HepG2 (cell line): ENCODE data around the gene RABEP2. TPM values are rescaled to one million over a fixed set of nuclear protein-coding genes. Genes with fewer than 3 reads are reported as not detected.

Experiments
- ATAC-seq: fragments of 200-7000 bp; cut with Tn5 transposase; 3 replicates; pipeline ENCODE4 v1.9.1; 2020; ENCODE audit warnings: mild to moderate bottlenecking, moderate library complexity
- BruUV-seq: library from RNA; stranded (reverse); fragments of 400-500 nt; replicated peaks from 2 replicates; lab custom pipeline; 2021; lab: Mats Ljungman, UMichigan
- CTCF ChIA-PET: fragments of 300-600 bp; formaldehyde crosslinking; extraction: SDS; loops from one replicate; lab custom pipeline; 2021; ENCODE audit warnings: low total read pairs, inconsistent platforms, low intra/inter-chr PET ratio; lab: Yijun Ruan, JAX
- POLR2A ChIA-PET: fragments of 350-600 bp; sonication (Branson Sonifier 250); formaldehyde crosslinking; loops from one replicate; lab custom pipeline; 2020; ENCODE audit warnings: antibody characterized with exemption, inconsistent platforms; lab: Yijun Ruan, JAX
- DNase-seq: peaks from one replicate; pipeline ENCODE4 v3.0.0-alpha.2; 2015; ENCODE audit warnings: low spot score
- FAIRE-seq: peaks from 3 replicates; lab custom pipeline; 2011; peaks lifted over from hg19 to GRCh38; lab: Jason Lieb, UNC
- H2AFZ ChIP-seq: one replicate; pipeline ENCODE4 v1.6.1; 2011; ENCODE audit warnings: low read length, inconsistent platforms
- H3K27ac ChIP-seq: fragments of 300-600 bp; 3 replicates; pipeline ENCODE4 v1.8.0; 2011; ENCODE audit warnings: mixed run types, mild to moderate bottlenecking, mixed read lengths, low read length, inconsistent platforms; ENCODE audit not compliant: insufficient read depth; ENCODE audit errors: extremely low read length
- H3K27me3 ChIP-seq, 2 experiments: fragments of 200-600 bp in 1 of 2; 2 replicates in 1 of 2; 3 replicates in 1 of 2; pipeline versions ENCODE4 v1.6.0 to v1.8.0; 2011; ENCODE audit warnings: low read length in 2 of 2, mild to moderate bottlenecking in 2 of 2, moderate library complexity in 2 of 2, inconsistent platforms in 1 of 2; ENCODE audit not compliant: insufficient read depth in 2 of 2, control insufficient read depth in 1 of 2
- H3K36me3 ChIP-seq, 2 experiments: fragments of 200-600 bp in 1 of 2; replicated peaks in 1 of 2; 2 replicates in 1 of 2; 3 replicates in 1 of 2; pipeline versions ENCODE4 v1.5.1 to v1.8.0; 2011; ENCODE audit warnings: low read length in 2 of 2, inconsistent platforms in 1 of 2; ENCODE audit not compliant: insufficient read depth in 2 of 2, control insufficient read depth in 1 of 2
- H3K4me1 ChIP-seq: 2 replicates; pipeline ENCODE4 v1.5.1; 2012; ENCODE audit warnings: low read length, inconsistent platforms; ENCODE audit not compliant: insufficient read depth
- H3K4me2 ChIP-seq: 2 replicates; pipeline ENCODE4 v1.6.0; 2011; ENCODE audit warnings: low read depth, low read length, inconsistent platforms
- H3K4me3 ChIP-seq, 3 experiments: fragments of 200-600 bp in 1 of 3; sonication (generic), shearing (Covaris generic) in 1 of 3; replicated peaks in 1 of 3; 2 replicates each; pipeline ENCODE4 v1.5.1; 2011 to 2016; ENCODE audit warnings: low read length in 3 of 3, inconsistent platforms in 2 of 3, low read depth in 2 of 3, mild to moderate bottlenecking in 2 of 3, control low read depth in 1 of 3, mixed read lengths in 1 of 3; ENCODE audit not compliant: insufficient read depth in 1 of 3
- H3K79me2 ChIP-seq: one replicate; pipeline ENCODE4 v1.6.1; 2011; ENCODE audit warnings: low read length, inconsistent platforms; ENCODE audit not compliant: insufficient read depth
- H3K9ac ChIP-seq: 2 replicates; pipeline ENCODE4 v1.6.0; 2011; ENCODE audit warnings: mild to moderate bottlenecking, low read depth, low read length, inconsistent platforms; ENCODE audit not compliant: insufficient read depth
- H3K9me3 ChIP-seq: 2 replicates; pipeline ENCODE4 v1.5.1; 2012; ENCODE audit warnings: mild to moderate bottlenecking, low read length
- H4K20me1 ChIP-seq: 2 replicates; pipeline ENCODE4 v1.6.0; 2011; ENCODE audit warnings: inconsistent platforms, mild to moderate bottlenecking, low read length, moderate library complexity; ENCODE audit not compliant: insufficient read depth
- GLI4 ChIP-seq: sonication (generic); formaldehyde crosslinking; IDR thresholded peaks from 2 replicates; pipeline ENCODE4 v1.5.1; 2020; ENCODE audit warnings: missing genetic modification reagents, mild to moderate bottlenecking, moderate library complexity, borderline replicate concordance
- HHEX ChIP-seq: IDR thresholded peaks from 2 replicates; pipeline ENCODE4 v1.6.1; 2016; ENCODE audit warnings: control low read depth
- MED8 ChIP-seq: sonication (generic); formaldehyde crosslinking; IDR thresholded peaks from 2 replicates; pipeline ENCODE4 v1.8.1; 2023; ENCODE audit warnings: mild to moderate bottlenecking, missing genetic modification reagents; ENCODE audit not compliant: insufficient replicate concordance
- MXD4 ChIP-seq: IDR thresholded peaks from 2 replicates; pipeline ENCODE4 v1.6.1; 2016; ENCODE audit warnings: mild to moderate bottlenecking, missing biosample characterization, missing genetic modification reagents
- RARA ChIP-seq: IDR thresholded peaks from 2 replicates; pipeline ENCODE4 v1.6.1; 2016; ENCODE audit warnings: missing genetic modification reagents, missing compliant biosample characterization
- RORA ChIP-seq: sonication (generic); formaldehyde crosslinking; IDR thresholded peaks from 2 replicates; pipeline ENCODE4 v1.5.0; 2020; ENCODE audit warnings: mild to moderate bottlenecking, missing genetic modification reagents, moderate library complexity
- SMAD3 ChIP-seq: sonication (generic); formaldehyde crosslinking; IDR thresholded peaks from 2 replicates; pipeline ENCODE4 v1.4.0; 2020; ENCODE audit warnings: missing genetic modification reagents
- SRSF9 ChIP-seq: fragments of 200-400 bp; formaldehyde crosslinking; IDR thresholded peaks from 2 replicates; pipeline ENCODE4 v1.6.1; 2018; ENCODE audit warnings: borderline replicate concordance, mild to moderate bottlenecking, low read depth, low read length; ENCODE audit not compliant: insufficient read depth, poor library complexity, severe bottlenecking
- TCF7 ChIP-seq: sonication (generic); IDR thresholded peaks from 2 replicates; pipeline ENCODE4 v1.6.1; 2016; ENCODE audit warnings: antibody characterized with exemption, low read depth
- ZFP36L1 ChIP-seq: sonication (generic); formaldehyde crosslinking; IDR thresholded peaks from 2 replicates; pipeline ENCODE4 v1.8.0; 2022; ENCODE audit warnings: mild to moderate bottlenecking, missing genetic modification reagents, moderate library complexity
- ZFYVE20 ChIP-seq: sonication (generic); formaldehyde crosslinking; IDR thresholded peaks from 2 replicates; pipeline ENCODE4 v1.8.0; 2023; ENCODE audit warnings: low read depth, mild to moderate bottlenecking, moderate library complexity, missing genetic modification reagents, borderline replicate concordance
- ZKSCAN5 ChIP-seq: sonication (generic); formaldehyde crosslinking; IDR thresholded peaks from 2 replicates; pipeline ENCODE4 v1.5.1; 2020; ENCODE audit warnings: mild to moderate bottlenecking, missing genetic modification reagents
- ZNF235 ChIP-seq: sonication (generic); formaldehyde crosslinking; IDR thresholded peaks from 2 replicates; pipeline ENCODE4 v1.8.1; 2023; ENCODE audit warnings: mild to moderate bottlenecking, missing genetic modification reagents, borderline replicate concordance
- ZNF326 ChIP-seq: sonication (generic); formaldehyde crosslinking; IDR thresholded peaks from 2 replicates; pipeline ENCODE4 v1.4.0; 2020; ENCODE audit warnings: missing genetic modification reagents, borderline replicate concordance
- ZNF329 ChIP-seq: sonication (generic); formaldehyde crosslinking; IDR thresholded peaks from 2 replicates; pipeline ENCODE4 v1.9.0; 2021; ENCODE audit warnings: low read depth, mild to moderate bottlenecking, missing genetic modification reagents
- ZNF468 ChIP-seq: sonication (generic); formaldehyde crosslinking; IDR thresholded peaks from 2 replicates; pipeline ENCODE4 v1.8.0; 2022; ENCODE audit warnings: mild to moderate bottlenecking, moderate library complexity, missing genetic modification reagents
- WGBS: methylation state at CpG from one replicate; pipeline ENCODE4 v1.1.6; 2017; ENCODE audit warnings: low lambda C conversion rate; 5-methylcytosine and 5-hydroxymethylcytosine counted together
- in situ Hi-C: cut with HindIII; loops from 2 replicates; pipeline ENCODE4 v1.10.0; 2017; ENCODE audit warnings: low pct_unique_long_range_greater_than_20kb; ENCODE audit not compliant: extremely low pct_ligation_motif_present
- intact Hi-C: fragments of 100-400 bp; cut with micrococcal nuclease; formaldehyde crosslinking; loops from one replicate; pipeline ENCODE4 v1.10.0; 2022; ENCODE audit not compliant: unreplicated experiment
- polyA plus RNA-seq, 8 experiments: library from polyadenylated mRNA; depleted of rRNA in 3 of 8; stranded (reverse) in 7 of 8; unstranded in 1 of 8; fragments of >200 nt; fragmentation: Illumina TruSeq in 4 of 8; extraction: Trizol in 4 of 8; gene quantifications; 2 replicates each; pipeline versions ENCODE4 v1.2.1 to v1.2.3, GENCODE V29; 2011 to 2016; ENCODE audit warnings: low read depth in 4 of 8, missing spikeins in 1 of 8, mixed read lengths in 1 of 8; ENCODE audit not compliant: insufficient read depth in 1 of 8
- total RNA-seq, 5 experiments: library from RNA; depleted of rRNA; stranded (reverse); fragments of >200 nt; fragmentation: Illumina TruSeq; extraction: Trizol; gene quantifications; 2 replicates each; pipeline ENCODE4 v1.2.3, GENCODE V29; 2016; ENCODE audit warnings: low read depth in 1 of 5
- TF ChIP-seq, protein P1 (sequence below): IDR thresholded peaks from 2 replicates; pipeline ENCODE4 v1.6.1; 2012; ENCODE audit warnings: low read depth, low read length, improper control_type of control experiment
- TF ChIP-seq, protein P2 (sequence below): fragments of 450-650 bp; IDR thresholded peaks from 2 replicates; pipeline ENCODE4 v1.6.1; 2016

Gene RABEP2
- total and polyA plus RNA-seq, 2 of the 13 experiments (the other 11 are each of a cell fraction or from before 2014, with no cell fraction given): 10.8 to 18.4 TPM

DNA sequence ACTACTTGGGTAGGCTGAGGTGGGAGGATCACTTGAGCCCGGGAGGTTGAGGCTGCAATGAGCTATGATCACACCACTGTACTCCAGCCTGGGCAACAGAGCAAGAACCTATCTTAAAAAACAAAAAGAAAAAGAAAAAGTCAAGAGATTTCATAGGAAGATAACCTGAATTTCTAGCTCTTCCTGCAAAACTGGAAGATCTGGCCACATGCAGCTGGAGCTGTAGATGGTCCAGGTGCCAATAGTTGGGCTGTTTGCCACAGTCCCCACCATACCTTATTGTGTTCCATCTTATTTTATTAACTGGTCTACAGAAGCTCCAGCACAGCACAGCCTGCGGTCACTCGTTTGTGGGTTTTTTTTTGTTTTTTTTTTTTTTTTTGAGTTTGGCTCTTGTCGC, 31.7 kb downstream of the RABEP2 start:
- Histone ChIP-seq H3K27ac (no peak overlapping the region), H2AFZ (no peak overlapping the region), H4K20me1 (no peaks in the 10 kb centered on the region), H3K4me1 (peaks cover 26% of the 10 kb centered on the region), H3K27me3 (no peaks in the 10 kb centered on the region), H3K4me2 (no peak overlapping the region), H3K4me3 (no peak overlapping the region), H3K9ac (no peak overlapping the region), H3K79me2 (no peaks in the 10 kb centered on the region), H3K9me3 (no peaks in the 10 kb centered on the region), H3K36me3 (peaks cover 19 to 28% of the 10 kb centered on the region in 2 experiments)
- ATAC-seq: no peak
- no TSS peak for BruUV-seq
- DNase-seq: no peak
- ChIA-PET POLR2A (interaction anchor here (0.9 kb wide), 1 partner anchor 29 kb away, joined by 3 read pairs; no protein-coding TSS in a partner anchor), CTCF (no interaction called here)
- WGBS: 95% methylated on average over 4 of the region's 4 CpGs
- no peak for FAIRE-seq
- TF ChIP-seq ZFP36L1 (CRISPR knock-in tag): no peak
- TF ChIP-seq, protein P1, sequence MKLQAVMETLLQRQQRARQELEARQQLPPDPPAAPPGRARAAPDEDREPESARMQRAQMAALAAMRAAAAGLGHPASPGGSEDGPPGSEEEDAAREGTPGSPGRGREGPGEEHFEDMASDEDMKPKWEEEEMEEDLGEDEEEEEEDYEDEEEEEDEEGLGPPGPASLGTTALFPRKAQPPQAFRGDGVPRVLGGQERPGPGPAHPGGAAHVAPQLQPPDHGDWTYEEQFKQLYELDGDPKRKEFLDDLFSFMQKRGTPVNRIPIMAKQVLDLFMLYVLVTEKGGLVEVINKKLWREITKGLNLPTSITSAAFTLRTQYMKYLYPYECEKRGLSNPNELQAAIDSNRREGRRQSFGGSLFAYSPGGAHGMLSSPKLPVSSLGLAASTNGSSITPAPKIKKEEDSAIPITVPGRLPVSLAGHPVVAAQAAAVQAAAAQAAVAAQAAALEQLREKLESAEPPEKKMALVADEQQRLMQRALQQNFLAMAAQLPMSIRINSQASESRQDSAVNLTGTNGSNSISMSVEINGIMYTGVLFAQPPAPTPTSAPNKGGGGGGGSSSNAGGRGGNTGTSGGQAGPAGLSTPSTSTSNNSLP: no peak
- no peak for TF ChIP-seq ZNF468 (CRISPR knock-in tag)
- no peak for TF ChIP-seq HHEX (CRISPR knock-in tag)
- no peak for TF ChIP-seq RARA (CRISPR knock-in tag)
- TF ChIP-seq ZKSCAN5 (CRISPR knock-in tag): no peak
- no peak for TF ChIP-seq ZNF235
- TF ChIP-seq, protein P2, sequence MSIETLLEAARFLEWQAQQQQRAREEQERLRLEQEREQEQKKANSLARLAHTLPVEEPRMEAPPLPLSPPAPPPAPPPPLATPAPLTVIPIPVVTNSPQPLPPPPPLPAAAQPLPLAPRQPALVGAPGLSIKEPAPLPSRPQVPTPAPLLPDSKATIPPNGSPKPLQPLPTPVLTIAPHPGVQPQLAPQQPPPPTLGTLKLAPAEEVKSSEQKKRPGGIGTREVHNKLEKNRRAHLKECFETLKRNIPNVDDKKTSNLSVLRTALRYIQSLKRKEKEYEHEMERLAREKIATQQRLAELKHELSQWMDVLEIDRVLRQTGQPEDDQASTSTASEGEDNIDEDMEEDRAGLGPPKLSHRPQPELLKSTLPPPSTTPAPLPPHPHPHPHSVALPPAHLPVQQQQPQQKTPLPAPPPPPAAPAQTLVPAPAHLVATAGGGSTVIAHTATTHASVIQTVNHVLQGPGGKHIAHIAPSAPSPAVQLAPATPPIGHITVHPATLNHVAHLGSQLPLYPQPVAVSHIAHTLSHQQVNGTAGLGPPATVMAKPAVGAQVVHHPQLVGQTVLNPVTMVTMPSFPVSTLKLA: no peak
- no peak for TF ChIP-seq ZNF326 (CRISPR knock-in tag)
- TF ChIP-seq RORA (CRISPR knock-in tag): no peak
- TF ChIP-seq TCF7: no peak
- TF ChIP-seq SMAD3 (CRISPR knock-in tag): no peak
- TF ChIP-seq SRSF9: no peak
- no peak for TF ChIP-seq ZFYVE20 (CRISPR knock-in tag)
- no peak for TF ChIP-seq MED8 (CRISPR knock-in tag)
- TF ChIP-seq ZNF329 (CRISPR knock-in tag): no peak
- TF ChIP-seq MXD4: no peak
- TF ChIP-seq GLI4: no peak
- in situ Hi-C loops: no loop called here
- intact Hi-C loops: no loop called here
